KMS-11 (cell line): ENCODE data around the gene NRG3.

Source experiments
- H2AFZ ChIP-seq: fragments of 200-600 bp; sonication (generic); 2 replicates; pipeline ENCODE4 v1.6.1; 2016; ENCODE audit warnings: antibody characterized with exemption, mixed run types, low read depth
- H3K27ac ChIP-seq: fragments of 200-600 bp; sonication (generic); 2 replicates; pipeline ENCODE4 v1.6.1; 2016; ENCODE audit warnings: mild to moderate bottlenecking, mixed run types
- H3K27me3 ChIP-seq: fragments of 200-600 bp; sonication (generic); 2 replicates; pipeline ENCODE4 v1.6.1; 2017; ENCODE audit warnings: mild to moderate bottlenecking, low read depth, mixed run types, moderate library complexity; ENCODE audit not compliant: insufficient read depth
- H3K36me3 ChIP-seq: fragments of 200-600 bp; sonication (generic); 2 replicates; pipeline ENCODE4 v1.6.1; 2017; ENCODE audit warnings: mild to moderate bottlenecking, mixed run types; ENCODE audit not compliant: insufficient read depth
- H3K4me1 ChIP-seq: fragments of 200-600 bp; sonication (generic); 2 replicates; pipeline ENCODE4 v1.6.1; 2016; ENCODE audit warnings: mild to moderate bottlenecking, low read depth, mixed run types; ENCODE audit not compliant: poor library complexity, severe bottlenecking
- H3K4me2 ChIP-seq: fragments of 200-600 bp; sonication (generic); 2 replicates; pipeline ENCODE4 v1.7.0; 2016; ENCODE audit warnings: mild to moderate bottlenecking, mixed run types
- H3K4me3 ChIP-seq: fragments of 200-600 bp; sonication (generic); IDR thresholded peaks from 2 replicates; pipeline ENCODE4 v1.6.1; 2017; ENCODE audit warnings: low read depth, low read length, mixed read lengths; ENCODE audit not compliant: insufficient read depth
- H3K79me2 ChIP-seq: fragments of 200-600 bp; sonication (generic); 2 replicates; pipeline ENCODE4 v1.6.1; 2016; ENCODE audit warnings: low read depth, mixed run types; ENCODE audit not compliant: insufficient read depth
- H3K9ac ChIP-seq: fragments of 200-600 bp; sonication (generic); 2 replicates; pipeline ENCODE4 v1.6.1; 2016; ENCODE audit warnings: mild to moderate bottlenecking, mixed run types
- H4K20me1 ChIP-seq: fragments of 200-600 bp; sonication (generic); 2 replicates; pipeline ENCODE4 v1.6.1; 2016; ENCODE audit warnings: mild to moderate bottlenecking, mixed run types; ENCODE audit not compliant: insufficient read depth
- CTCF ChIP-seq: fragments of 200-600 bp; sonication (generic); conservative IDR thresholded peaks from 2 replicates; pipeline ENCODE4 v1.6.1; 2017; ENCODE audit warnings: low read depth, mild to moderate bottlenecking, antibody characterized with exemption, low read length, moderate library complexity, mixed read lengths

Gene NRG3

GRCh38 chr10:82966130-82966529 is 1091.1 kb downstream of the NRG3 start:
- no peaks in the 10 kb centered on the region for H3K27me3 ChIP-seq
- H3K4me1 ChIP-seq: no peaks in the 10 kb centered on the region
- H3K9ac ChIP-seq: no peak overlapping the region
- no peak overlapping the region for H3K27ac ChIP-seq
- no peaks in the 10 kb centered on the region for H3K79me2 ChIP-seq
- no peaks in the 10 kb centered on the region for H4K20me1 ChIP-seq
- H3K4me3 ChIP-seq: no peak overlapping the region
- TF ChIP-seq CTCF: no peak
- no peak overlapping the region for H3K4me2 ChIP-seq
- no peak overlapping the region for H2AFZ ChIP-seq
- no peaks in the 10 kb centered on the region for H3K36me3 ChIP-seq

GRCh38 chr10:82968533-82968932 is 1093.5 kb downstream of the NRG3 start:
- H3K4me2 ChIP-seq: no peak overlapping the region
- H3K36me3 ChIP-seq: no peaks in the 10 kb centered on the region
- no peak for TF ChIP-seq CTCF
- H3K79me2 ChIP-seq: no peaks in the 10 kb centered on the region
- no peak overlapping the region for H2AFZ ChIP-seq
- no peaks in the 10 kb centered on the region for H4K20me1 ChIP-seq
- no peak overlapping the region for H3K4me3 ChIP-seq
- no peaks in the 10 kb centered on the region for H3K27me3 ChIP-seq
- no peak overlapping the region for H3K9ac ChIP-seq
- H3K4me1 ChIP-seq: no peaks in the 10 kb centered on the region
- H3K27ac ChIP-seq: no peak overlapping the region

- Histone ChIP-seq H3K36me3 (no peaks in the 10 kb centered on the region), H3K4me1 (no peaks in the 10 kb centered on the region), H3K27ac (no peak overlapping the region), H2AFZ (no peak overlapping the region), H3K4me3 (no peak overlapping the region), H4K20me1 (no peaks in the 10 kb centered on the region), H3K4me2 (no peak overlapping the region), H3K79me2 (no peaks in the 10 kb centered on the region), H3K9ac (no peak overlapping the region), H3K27me3 (no peaks in the 10 kb centered on the region)
- TF ChIP-seq CTCF: peak; percentile 44; the same call in 1 of the 2 replicates
Observed at GRCh38 chr10:82969405-82969804, 1094.4 kb downstream of the NRG3 start.

GRCh38 chr10:82980321-82980720 is 1105.3 kb downstream of the NRG3 start:
- Histone ChIP-seq H3K4me3 (no peak overlapping the region), H2AFZ (no peak overlapping the region), H3K4me1 (no peaks in the 10 kb centered on the region), H3K36me3 (no peaks in the 10 kb centered on the region), H4K20me1 (no peaks in the 10 kb centered on the region), H3K79me2 (no peaks in the 10 kb centered on the region), H3K9ac (no peak overlapping the region), H3K27me3 (no peaks in the 10 kb centered on the region), H3K4me2 (no peak overlapping the region), H3K27ac (no peak overlapping the region)
- TF ChIP-seq CTCF: no peak
